IMR-90 (cell line): ENCODE results near the gene GSTA4. TPM values are rescaled to one million over a fixed set of nuclear protein-coding genes. Genes with fewer than 3 reads are reported as not detected.

ENCODE experiments used
- ATAC-seq: fragments of 200-7000 bp; cut with Tn5 transposase; 2 replicates; pipeline ENCODE4 v1.9.1; 2020; ENCODE audit warnings: low read depth, mild to moderate bottlenecking, moderate library complexity
- BruUV-seq: library from RNA; stranded (reverse); fragments of 400-500 nt; replicated peaks from 2 replicates; lab custom pipeline; 2021; lab: Mats Ljungman, UMichigan
- CTCF ChIA-PET: fragments of 300-600 bp; formaldehyde crosslinking; extraction: SDS; loops from one replicate; lab custom pipeline; 2021; ENCODE audit warnings: antibody characterized with exemption; lab: Yijun Ruan, JAX
- POLR2A ChIA-PET: fragments of 300-600 bp; sonication (Branson Sonifier 250); formaldehyde crosslinking; loops from one replicate; lab custom pipeline; 2022; ENCODE audit warnings: antibody characterized with exemption; ENCODE audit not compliant: unreplicated experiment; lab: Charles Lee
- DNase-seq: peaks from one replicate; pipeline ENCODE4 v3.0.0; 2013
- H2AFZ ChIP-seq: replicated peaks from 2 replicates; pipeline ENCODE3; 2013; ENCODE audit warnings: low read length, mild to moderate bottlenecking; ENCODE audit not compliant: poor library complexity
- H2AK5ac ChIP-seq: 2 replicates; pipeline ENCODE4 v1.6.1; 2013; ENCODE audit warnings: low read depth, low read length, inconsistent platforms
- H2AK9ac ChIP-seq: replicated peaks from 2 replicates; pipeline ENCODE3; 2013; ENCODE audit warnings: mild to moderate bottlenecking, low read depth, low read length, moderate library complexity; ENCODE audit not compliant: poor library complexity
- H2BK120ac ChIP-seq: 2 replicates; pipeline ENCODE4 v1.6.1; 2013; ENCODE audit warnings: low read depth, low read length, inconsistent platforms
- H2BK15ac ChIP-seq: 3 replicates; pipeline ENCODE4 v1.6.1; 2013; ENCODE audit warnings: low read depth, low read length, inconsistent platforms
- H2BK20ac ChIP-seq: 2 replicates; pipeline ENCODE4 v1.6.1; 2013; ENCODE audit warnings: low read depth, mild to moderate bottlenecking, inconsistent platforms, low read length, moderate library complexity
- H2BK5ac ChIP-seq: 2 replicates; pipeline ENCODE4 v1.6.1; 2013; ENCODE audit warnings: mild to moderate bottlenecking, low read depth, low read length, inconsistent platforms; ENCODE audit not compliant: poor library complexity, severe bottlenecking
- H3K14ac ChIP-seq: replicated peaks from 2 replicates; pipeline ENCODE4 v1.6.1; 2013; ENCODE audit warnings: low read depth, low read length, inconsistent platforms
- H3K18ac ChIP-seq: 2 replicates; pipeline ENCODE4 v1.6.1; 2013; ENCODE audit warnings: low read depth, low read length, control low read depth
- H3K23ac ChIP-seq: 2 replicates; pipeline ENCODE4 v1.6.1; 2013; ENCODE audit warnings: low read depth, low read length, inconsistent platforms
- H3K27ac ChIP-seq: 2 replicates; pipeline ENCODE4 v1.5.1; 2013; ENCODE audit warnings: mild to moderate bottlenecking, control low read depth, low read length; ENCODE audit not compliant: insufficient read depth
- H3K27me3 ChIP-seq: 2 replicates; pipeline ENCODE4 v1.6.1; 2013; ENCODE audit warnings: low read length; ENCODE audit not compliant: control insufficient read depth, insufficient read depth
- H3K36me3 ChIP-seq: 2 replicates; pipeline ENCODE4 v1.6.1; 2013; ENCODE audit warnings: low read length, mixed read lengths; ENCODE audit not compliant: control insufficient read depth, insufficient read depth
- H3K4ac ChIP-seq: 2 replicates; pipeline ENCODE4 v1.6.1; 2013; ENCODE audit warnings: low read depth, low read length, inconsistent platforms
- H3K4me1 ChIP-seq: 2 replicates; pipeline ENCODE4 v1.6.1; 2013; ENCODE audit warnings: low read length, mixed read lengths; ENCODE audit not compliant: control insufficient read depth, insufficient read depth
- H3K4me2 ChIP-seq: 2 replicates; pipeline ENCODE4 v1.6.1; 2013; ENCODE audit warnings: low read depth, mild to moderate bottlenecking, control low read depth, low read length, moderate library complexity
- H3K4me3 ChIP-seq: 2 replicates; pipeline ENCODE4 v1.5.1; 2013; ENCODE audit warnings: low read depth, mild to moderate bottlenecking, control low read depth, low read length, moderate library complexity; ENCODE audit not compliant: insufficient read depth
- H3K56ac ChIP-seq: 2 replicates; pipeline ENCODE4 v1.6.1; 2013; ENCODE audit warnings: low read length, inconsistent platforms; ENCODE audit not compliant: insufficient read depth; ENCODE audit errors: extremely low read depth
- H3K79me1 ChIP-seq, 2 experiments: 2 replicates each; pipeline ENCODE4 v1.6.1; 2013; ENCODE audit warnings: low read length in 2 of 2, inconsistent platforms in 1 of 2, low read depth in 1 of 2
- H3K9ac ChIP-seq: 2 replicates; pipeline ENCODE4 v1.6.1; 2013; ENCODE audit warnings: low read depth, low read length, control low read depth
- H3K9me1 ChIP-seq: 2 replicates; pipeline ENCODE4 v1.6.1; 2013; ENCODE audit warnings: low read length, inconsistent platforms; ENCODE audit not compliant: insufficient read depth
- H3K9me3 ChIP-seq: 2 replicates; pipeline ENCODE4 v1.6.1; 2013; ENCODE audit warnings: low read length; ENCODE audit not compliant: control insufficient read depth, insufficient read depth
- H4K20me1 ChIP-seq: 2 replicates; pipeline ENCODE4 v1.6.1; 2013; ENCODE audit warnings: low read length, inconsistent platforms; ENCODE audit not compliant: insufficient read depth
- H4K5ac ChIP-seq: 2 replicates; pipeline ENCODE4 v1.6.1; 2013; ENCODE audit warnings: mild to moderate bottlenecking, low read depth, low read length, control low read depth
- H4K8ac ChIP-seq, 2 experiments: 2 replicates each; pipeline ENCODE4 v1.6.1; 2013; ENCODE audit warnings: low read depth in 2 of 2, low read length in 2 of 2, control low read depth in 1 of 2, inconsistent platforms in 1 of 2
- H4K91ac ChIP-seq: 2 replicates; pipeline ENCODE4 v1.6.1; 2013; ENCODE audit warnings: low read depth, low read length, inconsistent platforms; ENCODE audit not compliant: insufficient read depth
- BHLHE40 ChIP-seq: fragments of 150-350 bp; IDR thresholded peaks from 2 replicates; pipeline ENCODE4 v1.6.1; 2016; ENCODE audit warnings: mild to moderate bottlenecking, low read depth, low read length
- CEBPB ChIP-seq: IDR thresholded peaks from 2 replicates; pipeline ENCODE4 v1.6.1; 2012; ENCODE audit warnings: low read depth, low read length, improper control_type of control experiment
- CHD1 ChIP-seq: IDR thresholded peaks from 2 replicates; pipeline ENCODE4 v1.6.1; 2012; ENCODE audit warnings: low read depth, low read length, improper control_type of control experiment
- CTCF ChIP-seq: conservative IDR thresholded peaks from 2 replicates; pipeline ENCODE4 v1.5.1; 2012; ENCODE audit warnings: mild to moderate bottlenecking, low read depth, low read length, improper control_type of control experiment
- FOS ChIP-seq: fragments of 150-350 bp; IDR thresholded peaks from 2 replicates; pipeline ENCODE4 v1.6.1; 2016; ENCODE audit warnings: low read depth, low read length
- MAFK ChIP-seq: IDR thresholded peaks from 2 replicates; pipeline ENCODE4 v1.6.1; 2012; ENCODE audit warnings: low read depth, low read length, improper control_type of control experiment
- MAZ ChIP-seq: IDR thresholded peaks from 2 replicates; pipeline ENCODE4 v1.6.1; 2012; ENCODE audit warnings: low read depth, mild to moderate bottlenecking, low read length, improper control_type of control experiment, moderate library complexity, borderline replicate concordance
- NFE2L2 ChIP-seq: fragments of 150-350 bp; IDR thresholded peaks from 2 replicates; pipeline ENCODE4 v1.6.1; 2016; ENCODE audit warnings: low read depth, mild to moderate bottlenecking, low read length
- POLR2A ChIP-seq: IDR thresholded peaks from 2 replicates; pipeline ENCODE4 v1.6.1; 2012; ENCODE audit warnings: mild to moderate bottlenecking, low read depth, low read length
- RAD21 ChIP-seq: IDR thresholded peaks from 2 replicates; pipeline ENCODE4 v1.6.1; 2012; ENCODE audit warnings: low read length, improper control_type of control experiment
- RCOR1 ChIP-seq: IDR thresholded peaks from 2 replicates; pipeline ENCODE4 v1.6.1; 2012; ENCODE audit warnings: mild to moderate bottlenecking, low read length, improper control_type of control experiment; ENCODE audit not compliant: insufficient replicate concordance
- RFX5 ChIP-seq: IDR thresholded peaks from 2 replicates; pipeline ENCODE4 v1.8.0; 2012; ENCODE audit warnings: low read depth, mild to moderate bottlenecking, low read length, moderate library complexity
- SMC3 ChIP-seq: fragments of 150-350 bp; IDR thresholded peaks from 2 replicates; pipeline ENCODE4 v1.6.1; 2016; ENCODE audit warnings: low read depth, mild to moderate bottlenecking, antibody characterized with exemption, low read length, moderate library complexity
- USF2 ChIP-seq: fragments of 150-350 bp; IDR thresholded peaks from 2 replicates; pipeline ENCODE4 v1.6.1; 2017; ENCODE audit warnings: mild to moderate bottlenecking, antibody characterized with exemption, low read length, low read depth
- WGBS, 2 experiments: methylation state at CpG; one replicate each; pipeline versions ENCODE4 v1.1.5 to v1.1.7; 2013; ENCODE audit warnings: missing lambda C conversion rate in 2 of 2; ENCODE audit not compliant: insufficient read length in 1 of 2; ENCODE audit errors: extremely low coverage in 2 of 2; 5-methylcytosine and 5-hydroxymethylcytosine counted together
- dilution Hi-C: fragments of 300-500 bp; cut with HindIII; formaldehyde crosslinking; loops from one replicate; pipeline ENCODE4 v1.14.3; 2018; ENCODE audit warnings: low sequenced_read_pairs; ENCODE audit not compliant: unreplicated experiment
- in situ Hi-C: fragments of 300-500 bp; cut with MboI; formaldehyde crosslinking; loops from 3 replicates; pipeline ENCODE4 v1.14.3; 2019; ENCODE audit warnings: low sequenced_read_pairs, inconsistent platforms, mixed read lengths
- intact Hi-C: fragments of 100-400 bp; cut with micrococcal nuclease; formaldehyde crosslinking; loops from 2 replicates; pipeline ENCODE4 v1.10.0; 2022
- polyA plus RNA-seq, 3 experiments: library from polyadenylated mRNA; depleted of rRNA; stranded (reverse); fragments of >200 nt; gene quantifications; 2 replicates each; pipeline ENCODE4 v1.2.3, GENCODE V29; 2012; ENCODE audit warnings: low replicate concordance in 1 of 3
- total RNA-seq: library from RNA; depleted of rRNA; stranded (reverse); fragments of >200 nt; gene quantifications from 2 replicates; pipeline ENCODE4 v1.2.3, GENCODE V29; 2012
- TF ChIP-seq, protein P1 (sequence below): fragments of 150-350 bp; IDR thresholded peaks from 2 replicates; pipeline ENCODE4 v1.6.1; 2016; ENCODE audit warnings: low read depth, mild to moderate bottlenecking, low read length, moderate library complexity, borderline replicate concordance

GSTA4 gene
- total and polyA plus RNA-seq, 2 of the 4 experiments (the other 2 are of a cell fraction), result 26.9 to 35.6 TPM

DNA sequence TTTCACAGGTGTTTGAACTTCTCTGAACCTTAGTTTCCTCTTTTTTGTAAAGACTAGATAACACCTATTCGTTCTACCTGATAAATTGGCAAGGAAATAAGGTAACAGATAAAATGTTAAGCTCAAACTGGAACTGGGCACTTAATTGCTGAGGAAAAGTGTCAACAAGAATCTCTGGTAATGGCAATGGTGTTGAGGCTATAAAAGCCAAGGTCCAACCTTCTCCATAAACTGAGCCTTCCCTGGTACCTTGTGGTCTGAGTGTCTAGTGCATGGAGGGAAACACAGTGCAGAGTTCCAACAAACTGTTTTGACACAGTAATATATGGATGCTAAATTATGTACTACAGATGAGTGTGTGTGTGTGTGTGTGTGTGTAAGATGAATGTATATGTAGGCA, 33.4 kb upstream of the GSTA4 start:
- WGBS, 2 experiments, result no CpG with 5 or more reads among the region's 1 CpG
- intact Hi-C loops, result no loop called here

More for the DNA sequence above, 33.4 kb upstream of the GSTA4 start:
- Histone ChIP-seq H3K4me3 (no peak overlapping the region), H4K8ac (no peak overlapping the region), H3K9me1 (peaks cover 6% of the 10 kb centered on the region), H3K4me1 (peaks cover 6% of the 10 kb centered on the region), H3K18ac (no peak overlapping the region), H3K23ac (no peak overlapping the region), H2AFZ (no peak overlapping the region), H2BK15ac (no peak overlapping the region), H3K56ac (no peak overlapping the region), H2BK20ac (no peak overlapping the region), H3K4ac (no peak overlapping the region), H4K5ac (no peak overlapping the region), H4K20me1 (no peaks in the 10 kb centered on the region), H3K36me3 (peaks cover 17% of the 10 kb centered on the region), H3K27me3 (no peaks in the 10 kb centered on the region), H2BK120ac (no peak overlapping the region), H2AK5ac (no peak overlapping the region), H3K4me2 (no peak overlapping the region), H3K9me3 (no peaks in the 10 kb centered on the region), H3K27ac (no peak overlapping the region), H3K9ac (no peak overlapping the region), H2AK9ac (no peak overlapping the region), H2BK5ac (no peak overlapping the region), H4K91ac (no peak overlapping the region), H3K14ac (no peak overlapping the region), H3K79me1 (0 out of 4 replicates have a peak, but pooled peaks cover 0 to 7% of the 10 kb centered on the region in 2 experiments)
- DNase-seq (no peak), ATAC-seq (no peak)
- in situ Hi-C loops (no loop called here), dilution Hi-C loops (no loop called here)
- POLR2A ChIA-PET, result no interaction called here
- CTCF ChIA-PET, result no interaction called here
- TF ChIP-seq USF2, result no peak
- no peak for TF ChIP-seq CHD1
- no peak for TF ChIP-seq MAFK
- no peak for TF ChIP-seq RAD21
- TF ChIP-seq RCOR1, result no peak
- no peak for TF ChIP-seq MAZ
- TF ChIP-seq BHLHE40, result no peak
- TF ChIP-seq POLR2A, result no peak
- TF ChIP-seq, protein P1, sequence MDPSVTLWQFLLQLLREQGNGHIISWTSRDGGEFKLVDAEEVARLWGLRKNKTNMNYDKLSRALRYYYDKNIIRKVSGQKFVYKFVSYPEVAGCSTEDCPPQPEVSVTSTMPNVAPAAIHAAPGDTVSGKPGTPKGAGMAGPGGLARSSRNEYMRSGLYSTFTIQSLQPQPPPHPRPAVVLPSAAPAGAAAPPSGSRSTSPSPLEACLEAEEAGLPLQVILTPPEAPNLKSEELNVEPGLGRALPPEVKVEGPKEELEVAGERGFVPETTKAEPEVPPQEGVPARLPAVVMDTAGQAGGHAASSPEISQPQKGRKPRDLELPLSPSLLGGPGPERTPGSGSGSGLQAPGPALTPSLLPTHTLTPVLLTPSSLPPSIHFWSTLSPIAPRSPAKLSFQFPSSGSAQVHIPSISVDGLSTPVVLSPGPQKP, result no peak
- no peak for TF ChIP-seq FOS
- TF ChIP-seq CTCF, result no peak
- no peak for TF ChIP-seq RFX5
- no peak for TF ChIP-seq SMC3
- no peak for TF ChIP-seq NFE2L2
- TF ChIP-seq CEBPB, result no peak
- BruUV-seq, result no TSS peak
